Keratinocyte (primary cell): ENCODE data around the gene OAF. TPM values are rescaled to one million over a fixed set of nuclear protein-coding genes. Genes with fewer than 3 reads are reported as not detected.

Experiments used
- DNase-seq: peaks from one replicate; pipeline ENCODE4 v3.0.0-alpha.2; 2011; ENCODE audit warnings: low read depth, missing footprints, low spot score
- FAIRE-seq: peaks from 2 replicates; lab custom pipeline; 2011; peaks lifted over from hg19 to GRCh38; lab: Jason Lieb, UNC
- H2AFZ ChIP-seq: 2 replicates; pipeline ENCODE4 v1.6.0; 2012; ENCODE audit warnings: low read length, control low read depth, inconsistent platforms; ENCODE audit not compliant: control insufficient read depth
- H3K27ac ChIP-seq: 2 replicates; pipeline ENCODE4 v1.5.1; 2011; ENCODE audit warnings: low read length; ENCODE audit not compliant: control insufficient read depth, insufficient read depth
- H3K27me3 ChIP-seq: 3 replicates; pipeline ENCODE4 v1.6.0; 2011; ENCODE audit warnings: low read length; ENCODE audit not compliant: control insufficient read depth, insufficient read depth; ENCODE audit errors: extremely low read depth
- H3K36me3 ChIP-seq, 2 experiments: 2 replicates in 1 of 2; 3 replicates in 1 of 2; pipeline ENCODE4 v1.5.1; 2011; ENCODE audit warnings: low read length in 2 of 2, mild to moderate bottlenecking in 1 of 2; ENCODE audit not compliant: control insufficient read depth in 2 of 2, insufficient read depth in 2 of 2; ENCODE audit errors: extremely low read depth in 1 of 2
- H3K4me1 ChIP-seq: 3 replicates; pipeline ENCODE4 v1.5.1; 2011; ENCODE audit warnings: low read length; ENCODE audit not compliant: control insufficient read depth, insufficient read depth; ENCODE audit errors: extremely low read depth
- H3K4me2 ChIP-seq: 3 replicates; pipeline ENCODE4 v1.6.0; 2011; ENCODE audit warnings: low read depth, low read length; ENCODE audit not compliant: control insufficient read depth, insufficient read depth; ENCODE audit errors: extremely low read depth
- H3K4me3 ChIP-seq, 3 experiments: fragments of 200-600 bp in 1 of 3; sonication (generic) in 1 of 3; 2 replicates in 2 of 3; 3 replicates in 1 of 3; pipeline ENCODE4 v1.5.1; 2011 to 2016; ENCODE audit warnings: low read length in 3 of 3, mild to moderate bottlenecking in 3 of 3, control low read depth in 2 of 3, inconsistent platforms in 1 of 3, low read depth in 1 of 3, mixed read lengths in 1 of 3, mixed run types in 1 of 3, moderate library complexity in 1 of 3; ENCODE audit not compliant: control insufficient read depth in 2 of 3, insufficient read depth in 2 of 3; ENCODE audit errors: extremely low read depth in 1 of 3
- H3K79me2 ChIP-seq: 2 replicates; pipeline ENCODE4 v1.6.0; 2012; ENCODE audit warnings: low read length; ENCODE audit not compliant: control insufficient read depth, insufficient read depth
- H3K9ac ChIP-seq: 3 replicates; pipeline ENCODE4 v1.6.0; 2011; ENCODE audit warnings: low read length; ENCODE audit not compliant: control insufficient read depth, insufficient read depth; ENCODE audit errors: extremely low read depth
- H3K9me1 ChIP-seq: 3 replicates; pipeline ENCODE4 v1.6.0; 2011; ENCODE audit warnings: low read length; ENCODE audit not compliant: control insufficient read depth, insufficient read depth; ENCODE audit errors: extremely low read depth
- H3K9me3 ChIP-seq: 2 replicates; pipeline ENCODE4 v1.5.1; 2012; ENCODE audit warnings: low read depth, low read length; ENCODE audit not compliant: control insufficient read depth
- H4K20me1 ChIP-seq: 3 replicates; pipeline ENCODE4 v1.6.0; 2011; ENCODE audit warnings: low read length; ENCODE audit not compliant: control insufficient read depth, insufficient read depth; ENCODE audit errors: extremely low read depth
- CTCF ChIP-seq, 3 experiments: IDR thresholded peaks in 1 of 3; conservative IDR thresholded peaks in 1 of 3; optimal IDR thresholded peaks in 1 of 3; 2 replicates in 2 of 3; 3 replicates in 1 of 3; pipeline versions ENCODE3 to v1.5.1; 2011; ENCODE audit warnings: low read length in 3 of 3, mild to moderate bottlenecking in 3 of 3, moderate library complexity in 2 of 3, control low read depth in 1 of 3, inconsistent platforms in 1 of 3; ENCODE audit not compliant: insufficient read depth in 2 of 3; ENCODE audit errors: extremely low read depth in 1 of 3
- EZH2 ChIP-seq: IDR thresholded peaks from one replicate; pipeline ENCODE4 v1.6.1; 2012; ENCODE audit warnings: inconsistent platforms, mild to moderate bottlenecking, low read length, moderate library complexity
- dilution Hi-C: fragments of 300-500 bp; cut with MboI; formaldehyde crosslinking; loops from one replicate; pipeline ENCODE4 v1.7.0; 2020; ENCODE audit warnings: low sequenced_read_pairs; ENCODE audit not compliant: extremely low pct_ligation_motif_present
- polyA plus RNA-seq, 5 experiments: library from polyadenylated mRNA; depleted of rRNA in 3 of 5; stranded (reverse) in 3 of 5; stranded (forward) in 1 of 5; unstranded in 1 of 5; fragments of >200 nt; gene quantifications; 1 replicate in 1 of 5; 2 replicates in 3 of 5; 3 replicates in 1 of 5; pipeline versions ENCODE4 v1.2.1 to v1.2.3, GENCODE V29; 2011 to 2012; ENCODE audit warnings: missing spikeins in 2 of 5, low read depth in 1 of 5, low replicate concordance in 1 of 5

OAF gene
- polyA plus RNA-seq, 1 donor (not counting 4 experiments of a cell fraction or from before 2014, with no cell fraction given), result 11.2 TPM

- no peak overlapping the region for H3K27ac ChIP-seq
- DNase-seq (no peak), FAIRE-seq (no peak)
- TF ChIP-seq CTCF (optimal IDR thresholded peaks at IDR 0.05 in 1 of 3, IDR thresholded peaks at IDR 0.05 in 1 of 3, conservative IDR thresholded peaks at IDR 0.05 in 1 of 3; ENCODE audit: extremely low read depth in 1 of 3, insufficient read depth in 2 of 3, low read length in 3 of 3) (no peak), EZH2 (no peak)
- no peaks in the 10 kb centered on the region for H3K27me3 ChIP-seq
- H3K9ac ChIP-seq, result no peak overlapping the region
- no peaks in the 10 kb centered on the region for H3K4me1 ChIP-seq
- no peaks in the 10 kb centered on the region for H3K79me2 ChIP-seq
- H3K36me3 ChIP-seq, result no peaks in the 10 kb centered on the region
- H4K20me1 ChIP-seq, result no peaks in the 10 kb centered on the region
- H3K9me3 ChIP-seq, result no peaks in the 10 kb centered on the region
- H3K9me1 ChIP-seq, result no peaks in the 10 kb centered on the region
- no peak overlapping the region for H3K4me3 ChIP-seq
- dilution Hi-C loops, result no loop called here
- H3K4me2 ChIP-seq, result no peak overlapping the region
- no peak overlapping the region for H2AFZ ChIP-seq
Observed at GRCh38 chr11:120224972-120225909, 14.4 kb downstream of the OAF start.

- Histone ChIP-seq H3K4me2 (no peak overlapping the region), H3K9ac (no peak overlapping the region), H3K27ac (no peak overlapping the region), H2AFZ (no peak overlapping the region), H3K27me3 (no peaks in the 10 kb centered on the region), H4K20me1 (no peaks in the 10 kb centered on the region), H3K4me1 (no peaks in the 10 kb centered on the region), H3K79me2 (no peaks in the 10 kb centered on the region), H3K9me3 (no peaks in the 10 kb centered on the region), H3K9me1 (no peaks in the 10 kb centered on the region), H3K4me3 (no peak overlapping the region), H3K36me3 (no peaks in the 10 kb centered on the region)
- DNase-seq (no peak), FAIRE-seq (no peak)
- TF ChIP-seq EZH2 (no peak), CTCF (optimal IDR thresholded peaks at IDR 0.05 in 1 of 3, IDR thresholded peaks at IDR 0.05 in 1 of 3, conservative IDR thresholded peaks at IDR 0.05 in 1 of 3; ENCODE audit: extremely low read depth in 1 of 3, insufficient read depth in 2 of 3, low read length in 3 of 3) (no peak)
- dilution Hi-C loops, result no loop called here
Observed at GRCh38 chr11:120226242-120226641, 15.4 kb downstream of the OAF start.
